Osteocyte (in vitro differentiated cells): ENCODE data around the gene TTI1. TPM values are rescaled to one million over a fixed set of nuclear protein-coding genes. Genes with fewer than 3 reads are reported as not detected.

Experiments used
- DNase-seq: peaks from one replicate; pipeline ENCODE4 v3.0.0; 2021; ENCODE audit warnings: mixed read lengths; ENCODE audit not compliant: unreplicated experiment; ENCODE audit errors: extremely low spot score
- H3K27ac Mint-ChIP-seq: one replicate; pipeline ENCODE4 v1.8.0; 2021; ENCODE audit warnings: mild to moderate bottlenecking, mixed read lengths; ENCODE audit not compliant: unreplicated experiment
- H3K27me3 Mint-ChIP-seq: one replicate; pipeline ENCODE4 v1.8.0; 2021; ENCODE audit warnings: mixed read lengths; ENCODE audit not compliant: unreplicated experiment
- H3K36me3 Mint-ChIP-seq: one replicate; pipeline ENCODE4 v1.8.0; 2021; ENCODE audit warnings: mixed read lengths; ENCODE audit not compliant: unreplicated experiment
- H3K4me1 Mint-ChIP-seq: one replicate; pipeline ENCODE4 v1.8.0; 2021; ENCODE audit warnings: mixed read lengths; ENCODE audit not compliant: unreplicated experiment
- H3K4me3 Mint-ChIP-seq: one replicate; pipeline ENCODE4 v1.8.0; 2021; ENCODE audit warnings: mild to moderate bottlenecking, moderate library complexity, mixed read lengths; ENCODE audit not compliant: unreplicated experiment
- H3K9me3 Mint-ChIP-seq: one replicate; pipeline ENCODE4 v1.8.0; 2021; ENCODE audit warnings: mixed read lengths; ENCODE audit not compliant: unreplicated experiment
- total RNA-seq: library from RNA; stranded (reverse); gene quantifications from 2 replicates; pipeline ENCODE4 v1.2.1, GENCODE V29; 2021
- TF ChIP-seq, protein P1 (sequence below): fragments of 200-600 bp; sonication (generic); IDR thresholded peaks from 2 replicates; pipeline ENCODE4 v1.5.0; 2021; ENCODE audit warnings: antibody characterized with exemption, mild to moderate bottlenecking, moderate library complexity

Gene TTI1
- total RNA-seq, 1 donor from 2014 or later = 16.2 TPM

DNA sequence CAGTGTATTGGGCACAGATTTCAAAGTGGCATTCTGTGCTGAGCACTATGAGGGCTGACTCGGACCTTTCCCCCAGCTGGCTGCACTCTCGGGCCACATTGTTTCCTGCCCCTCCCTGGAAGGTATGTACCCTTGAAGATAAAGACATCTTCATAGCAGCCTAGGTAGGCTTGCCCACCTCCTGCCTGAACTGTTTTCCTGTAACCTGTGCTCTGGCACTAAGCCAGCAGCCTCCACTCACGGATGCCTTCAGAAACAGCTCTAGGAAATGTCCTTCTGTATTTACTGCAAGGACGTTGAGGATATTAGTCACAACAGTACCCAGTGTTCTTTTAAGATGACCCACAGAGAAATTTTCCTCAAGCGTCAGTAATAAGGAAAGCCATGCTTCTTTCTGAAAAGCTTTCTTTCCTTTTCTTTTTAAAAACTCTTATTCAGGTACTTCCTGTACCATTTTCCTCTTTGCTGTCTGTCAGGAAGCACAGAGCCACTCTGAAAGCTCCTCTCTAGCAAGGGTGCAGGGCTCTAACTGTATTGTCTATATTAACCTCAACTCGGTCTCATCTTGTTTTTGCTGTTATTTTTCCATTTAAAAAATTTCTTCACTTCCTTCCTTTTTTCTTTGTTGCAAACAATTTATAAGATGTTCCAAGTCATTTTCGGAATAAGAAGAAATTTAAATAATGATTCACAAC, 43.5 kb downstream of the TTI1 start:
- no peak overlapping the region for H3K27ac Mint-ChIP-seq
- H3K27me3 Mint-ChIP-seq = no peaks in the 10 kb centered on the region
- TF ChIP-seq, protein P1, sequence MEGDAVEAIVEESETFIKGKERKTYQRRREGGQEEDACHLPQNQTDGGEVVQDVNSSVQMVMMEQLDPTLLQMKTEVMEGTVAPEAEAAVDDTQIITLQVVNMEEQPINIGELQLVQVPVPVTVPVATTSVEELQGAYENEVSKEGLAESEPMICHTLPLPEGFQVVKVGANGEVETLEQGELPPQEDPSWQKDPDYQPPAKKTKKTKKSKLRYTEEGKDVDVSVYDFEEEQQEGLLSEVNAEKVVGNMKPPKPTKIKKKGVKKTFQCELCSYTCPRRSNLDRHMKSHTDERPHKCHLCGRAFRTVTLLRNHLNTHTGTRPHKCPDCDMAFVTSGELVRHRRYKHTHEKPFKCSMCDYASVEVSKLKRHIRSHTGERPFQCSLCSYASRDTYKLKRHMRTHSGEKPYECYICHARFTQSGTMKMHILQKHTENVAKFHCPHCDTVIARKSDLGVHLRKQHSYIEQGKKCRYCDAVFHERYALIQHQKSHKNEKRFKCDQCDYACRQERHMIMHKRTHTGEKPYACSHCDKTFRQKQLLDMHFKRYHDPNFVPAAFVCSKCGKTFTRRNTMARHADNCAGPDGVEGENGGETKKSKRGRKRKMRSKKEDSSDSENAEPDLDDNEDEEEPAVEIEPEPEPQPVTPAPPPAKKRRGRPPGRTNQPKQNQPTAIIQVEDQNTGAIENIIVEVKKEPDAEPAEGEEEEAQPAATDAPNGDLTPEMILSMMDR = no peak

DNA sequence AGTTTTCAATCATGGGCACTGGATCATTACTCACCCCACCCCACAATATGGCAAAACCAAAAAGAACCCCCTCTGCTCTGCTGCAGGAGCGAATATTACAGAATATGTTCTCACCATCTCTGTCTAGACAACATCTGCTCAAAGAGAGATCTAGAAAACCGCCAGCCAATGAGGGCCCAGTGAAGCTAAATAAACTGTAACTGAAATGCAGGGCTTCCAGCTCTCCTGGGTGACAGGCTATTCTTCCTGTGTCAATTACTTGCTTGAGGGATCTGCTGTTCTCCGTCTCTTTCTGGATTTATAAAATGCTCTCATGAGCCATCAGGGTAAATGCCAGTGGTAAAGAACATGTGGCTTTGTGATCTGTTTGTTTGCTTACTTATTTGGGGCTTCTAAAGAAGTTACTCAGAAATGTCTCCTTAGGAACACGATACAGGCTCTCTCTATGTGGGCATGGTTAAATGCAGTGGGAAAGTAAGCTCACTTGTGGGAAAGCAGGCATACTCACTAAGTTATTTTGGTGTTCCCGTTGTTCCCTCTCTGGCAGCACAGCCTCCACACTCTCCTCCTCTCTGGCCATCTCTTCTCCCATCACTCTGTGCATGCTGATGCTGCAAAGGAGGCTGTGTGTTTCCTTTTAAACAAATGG, 44.8 kb downstream of the TTI1 start:
- Mint-ChIP-seq H3K27me3 (no peaks in the 10 kb centered on the region), H3K4me3 (no peak overlapping the region), H3K27ac (peak overlapping the region; percentile 55), H3K36me3 (peaks cover 7% of the 10 kb centered on the region), H3K9me3 (no peaks in the 10 kb centered on the region), H3K4me1 (peaks cover 71% of the 10 kb centered on the region)
- TF ChIP-seq, protein P1 = no peak
- no peak for DNase-seq

More for the DNA sequence above, 43.5 kb downstream of the TTI1 start:
- no peaks in the 10 kb centered on the region for H3K9me3 Mint-ChIP-seq
- no peak overlapping the region for H3K4me3 Mint-ChIP-seq
- H3K4me1 Mint-ChIP-seq = peaks cover 73% of the 10 kb centered on the region
- peaks cover 11% of the 10 kb centered on the region for H3K36me3 Mint-ChIP-seq
- no peak for DNase-seq

DNA sequence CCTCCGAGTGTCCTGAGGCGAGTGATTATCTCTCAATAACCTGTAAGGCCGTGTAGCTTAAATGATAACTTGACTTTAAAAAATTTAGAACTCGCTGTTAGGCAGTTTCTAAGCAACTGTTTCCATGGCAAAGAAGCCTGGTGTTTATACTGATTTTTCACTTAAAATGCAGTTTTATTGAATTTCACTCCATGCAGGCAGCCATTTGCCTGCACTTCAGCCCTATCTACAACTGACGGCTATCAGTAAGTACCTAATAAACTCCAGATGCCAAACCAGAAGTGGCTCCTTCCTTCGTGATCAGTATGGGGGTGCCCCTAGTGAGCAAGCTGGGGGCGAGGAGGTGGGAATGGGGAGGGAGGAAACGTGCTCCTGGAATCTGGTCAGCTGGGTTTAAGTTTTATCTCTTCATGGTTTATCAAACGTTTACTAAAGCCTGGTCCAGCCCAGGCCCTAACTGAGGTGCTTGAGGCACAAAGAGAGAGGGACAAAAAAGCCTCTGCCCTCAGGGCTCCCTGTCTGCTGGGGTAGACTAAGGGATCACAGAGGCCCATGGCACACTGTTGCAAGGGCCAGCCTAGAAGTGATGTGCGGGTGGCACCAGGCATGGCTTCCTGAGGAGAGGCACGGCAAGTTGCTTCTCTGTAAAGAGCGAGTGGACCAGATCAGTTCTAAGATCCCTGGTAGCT, 45.5 kb downstream of the TTI1 start:
- no peak for DNase-seq
- H3K4me3 Mint-ChIP-seq = no peak overlapping the region
- peaks cover 7% of the 10 kb centered on the region for H3K36me3 Mint-ChIP-seq
- H3K9me3 Mint-ChIP-seq = no peaks in the 10 kb centered on the region
- peaks cover 64% of the 10 kb centered on the region for H3K4me1 Mint-ChIP-seq
- peak overlapping the region; percentile 86 for H3K27ac Mint-ChIP-seq
- H3K27me3 Mint-ChIP-seq = no peaks in the 10 kb centered on the region
- TF ChIP-seq, protein P1 = no peak

DNA sequence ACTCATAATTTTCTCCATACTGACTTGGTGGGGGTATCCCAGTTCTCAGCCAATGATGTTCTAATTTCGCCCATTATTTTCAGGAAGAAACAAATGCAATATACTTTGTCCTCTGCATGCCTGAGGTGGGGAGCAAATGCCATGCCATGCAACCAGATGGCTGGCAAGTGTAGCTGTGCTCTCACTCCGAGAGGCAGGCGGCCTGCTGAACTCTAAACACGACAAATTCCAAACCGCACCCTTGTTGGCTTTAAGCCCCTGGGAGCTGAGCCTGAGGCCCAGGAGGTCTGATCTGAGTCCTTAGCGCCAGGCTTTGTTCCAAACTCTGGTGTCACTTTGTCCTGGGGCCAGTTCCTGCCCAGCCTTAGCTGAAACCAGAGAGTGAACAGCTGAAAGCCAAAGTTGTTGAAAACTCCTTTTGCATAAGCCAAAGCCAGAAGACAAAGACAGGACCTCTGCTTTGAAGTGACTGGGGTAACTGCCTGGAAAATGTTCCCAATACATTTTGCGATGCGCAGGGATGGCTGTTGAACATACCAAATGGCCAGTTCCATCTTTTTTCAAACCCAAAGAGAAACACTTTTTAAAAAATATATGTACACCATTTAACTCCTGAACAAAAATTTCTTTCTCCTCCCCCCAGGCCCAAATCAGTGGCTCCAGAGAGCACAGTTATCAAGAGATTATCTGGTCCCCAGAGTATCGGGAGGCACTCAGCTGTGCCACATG, 46.2 kb downstream of the TTI1 start:
- Mint-ChIP-seq H3K27ac (peak overlapping the region; percentile 86), H3K36me3 (peaks cover 11% of the 10 kb centered on the region), H3K4me3 (no peak overlapping the region), H3K9me3 (no peaks in the 10 kb centered on the region), H3K27me3 (no peaks in the 10 kb centered on the region), H3K4me1 (peaks cover 60% of the 10 kb centered on the region)
- DNase-seq = no peak
- TF ChIP-seq, protein P1 = no peak
